HepG2 (cell line): Measurements from ENCODE around the gene IFNLR1. TPM values are rescaled to one million over a fixed set of nuclear protein-coding genes. Genes with fewer than 3 reads are reported as not detected.
A peak's percentile ranks its signal among the peaks of the same experiment; 100 is the strongest.

Source experiments
- ARNT ChIP-seq: fragments of 450-650 bp; IDR thresholded peaks from 2 replicates; pipeline ENCODE4 v1.6.1; 2017
- ERF ChIP-seq: IDR thresholded peaks from 2 replicates; pipeline ENCODE4 v1.6.1; 2018; ENCODE audit warnings: missing biosample characterization, missing genetic modification reagents
- FIP1L1 ChIP-seq: fragments of 200-400 bp; formaldehyde crosslinking; IDR thresholded peaks from 2 replicates; pipeline ENCODE4 v1.6.1; 2018; ENCODE audit warnings: low read depth, mild to moderate bottlenecking, low read length, moderate library complexity, borderline replicate concordance; ENCODE audit not compliant: insufficient read depth
- FOXK1 ChIP-seq: sonication (generic); formaldehyde crosslinking; IDR thresholded peaks from 2 replicates; pipeline ENCODE4 v1.4.0; 2020; ENCODE audit warnings: low read depth, missing genetic modification reagents, borderline replicate concordance
- GTF2F1 ChIP-seq: fragments of 150-350 bp; IDR thresholded peaks from 2 replicates; pipeline ENCODE4 v1.6.1; 2014; ENCODE audit warnings: low read length
- HNF4G ChIP-seq, 2 experiments: sonication (generic) in 1 of 2; formaldehyde crosslinking in 1 of 2; IDR thresholded peaks; 2 replicates each; pipeline versions ENCODE4 v1.4.0 to v1.6.1; 2011 to 2020; ENCODE audit warnings: borderline replicate concordance in 2 of 2, low read depth in 2 of 2, mild to moderate bottlenecking in 2 of 2, low read length in 1 of 2, missing genetic modification reagents in 1 of 2, moderate library complexity in 1 of 2
- MIER3 ChIP-seq: IDR thresholded peaks from 2 replicates; pipeline ENCODE4 v1.6.1; 2016; ENCODE audit warnings: missing compliant biosample characterization, borderline replicate concordance
- NFKB2 ChIP-seq: sonication (generic); formaldehyde crosslinking; IDR thresholded peaks from 2 replicates; pipeline ENCODE4 v1.4.0; 2020; ENCODE audit warnings: missing genetic modification reagents, borderline replicate concordance
- SIX1 ChIP-seq: sonication (generic); formaldehyde crosslinking; IDR thresholded peaks from 2 replicates; pipeline ENCODE4 v1.4.0; 2020; ENCODE audit warnings: missing genetic modification reagents, borderline replicate concordance
- SSRP1 ChIP-seq: IDR thresholded peaks from 2 replicates; pipeline ENCODE4 v1.6.1; 2016; ENCODE audit warnings: control low read depth
- STAG1 ChIP-seq: sonication (generic); formaldehyde crosslinking; IDR thresholded peaks from 2 replicates; pipeline ENCODE4 v1.4.0; 2020; ENCODE audit warnings: missing genetic modification reagents
- ZFP1 ChIP-seq: IDR thresholded peaks from 2 replicates; pipeline ENCODE4 v1.6.1; 2016
- ZFP82 ChIP-seq: sonication (generic); formaldehyde crosslinking; IDR thresholded peaks from 2 replicates; pipeline ENCODE4 v1.5.1; 2020; ENCODE audit warnings: mild to moderate bottlenecking, missing genetic modification reagents, borderline replicate concordance
- ZNF143 ChIP-seq: sonication (generic); formaldehyde crosslinking; IDR thresholded peaks from 2 replicates; pipeline ENCODE4 v1.4.0; 2020; ENCODE audit warnings: missing genetic modification reagents
- ZNF331 ChIP-seq: sonication (generic); formaldehyde crosslinking; IDR thresholded peaks from 2 replicates; pipeline ENCODE4 v1.4.0; 2020; ENCODE audit warnings: missing genetic modification reagents
- ZNF33B ChIP-seq: sonication (generic); formaldehyde crosslinking; IDR thresholded peaks from 2 replicates; pipeline ENCODE4 v1.5.1; 2020; ENCODE audit warnings: mild to moderate bottlenecking, missing genetic modification reagents
- ZNF543 ChIP-seq: sonication (generic); formaldehyde crosslinking; IDR thresholded peaks from 2 replicates; pipeline ENCODE4 v1.4.0; 2020; ENCODE audit warnings: mild to moderate bottlenecking, missing genetic modification reagents
- ZNF780A ChIP-seq: sonication (generic); formaldehyde crosslinking; IDR thresholded peaks from 2 replicates; pipeline ENCODE4 v1.8.0; 2022; ENCODE audit warnings: mild to moderate bottlenecking, missing genetic modification reagents, moderate library complexity
- ZNF883 ChIP-seq: sonication (generic); formaldehyde crosslinking; IDR thresholded peaks from 2 replicates; pipeline ENCODE4 v1.5.1; 2020; ENCODE audit warnings: mild to moderate bottlenecking, missing genetic modification reagents; ENCODE audit errors: not compliant biosample characterization
- polyA plus RNA-seq, 8 experiments: library from polyadenylated mRNA; depleted of rRNA in 3 of 8; stranded (reverse) in 7 of 8; unstranded in 1 of 8; fragments of >200 nt; fragmentation: Illumina TruSeq in 4 of 8; extraction: Trizol in 4 of 8; gene quantifications; 2 replicates each; pipeline versions ENCODE4 v1.2.1 to v1.2.3, GENCODE V29; 2011 to 2016; ENCODE audit warnings: low read depth in 4 of 8, missing spikeins in 1 of 8, mixed read lengths in 1 of 8; ENCODE audit not compliant: insufficient read depth in 1 of 8
- total RNA-seq, 5 experiments: library from RNA; depleted of rRNA; stranded (reverse); fragments of >200 nt; fragmentation: Illumina TruSeq; extraction: Trizol; gene quantifications; 2 replicates each; pipeline ENCODE4 v1.2.3, GENCODE V29; 2016; ENCODE audit warnings: low read depth in 1 of 5
- TF ChIP-seq, protein P1 (sequence below): IDR thresholded peaks from 2 replicates; pipeline ENCODE4 v1.6.1; 2012; ENCODE audit warnings: inconsistent platforms

Gene IFNLR1
- total and polyA plus RNA-seq, 2 of the 13 experiments (the other 11 are each of a cell fraction or from before 2014, with no cell fraction given): 3.8 to 8.5 TPM

DNA sequence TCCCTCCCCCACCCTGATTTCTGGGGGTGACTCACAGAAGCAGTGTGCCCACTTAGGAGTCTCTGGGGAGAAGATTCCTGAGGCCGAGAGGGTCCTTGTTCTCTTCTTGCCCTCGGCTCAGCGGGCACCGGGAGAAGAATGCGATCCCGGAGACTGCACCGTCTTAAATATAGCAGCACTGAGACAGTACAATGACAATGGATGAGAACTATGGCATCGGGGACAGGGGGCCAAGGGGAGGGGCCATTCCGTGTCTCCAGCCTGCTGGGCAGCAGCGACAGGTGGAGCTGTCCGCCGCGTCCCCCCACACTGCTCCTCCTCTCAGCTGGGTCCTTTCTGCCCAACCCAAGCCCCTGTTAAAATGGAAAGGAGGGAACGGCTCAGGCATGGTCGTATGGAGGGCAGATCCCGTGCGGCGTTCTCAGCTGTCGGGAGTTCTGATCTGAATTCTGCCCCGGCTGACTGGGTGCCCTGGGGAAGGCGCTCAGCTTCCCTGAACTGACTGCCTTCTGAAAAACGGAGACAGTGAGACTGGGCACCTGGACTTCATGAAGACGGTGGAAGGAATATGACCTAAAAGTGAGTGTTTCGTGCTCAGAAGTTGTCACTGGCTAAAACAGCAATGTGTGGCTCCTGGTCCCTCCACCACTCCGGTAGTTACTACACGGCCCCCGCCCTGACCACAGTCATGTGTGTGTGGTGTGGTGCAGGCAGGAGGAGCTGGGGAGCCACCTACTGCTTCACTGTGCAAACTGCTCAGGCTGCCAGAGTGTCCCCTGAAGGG lies 74.9 kb downstream of the IFNLR1 start, which contains the start of gene MYOM3 (continued):
- no peak for TF ChIP-seq FOXK1 (CRISPR knock-in tag)
- peak; percentile 74 for TF ChIP-seq ERF (CRISPR knock-in tag)
- TF ChIP-seq ARNT: no peak
- TF ChIP-seq ZNF543 (CRISPR knock-in tag): no peak
- peak; percentile 18 for TF ChIP-seq ZNF883 (CRISPR knock-in tag)
- TF ChIP-seq ZFP1: 0 out of 2 replicates have a peak, but pooled peaks have one; percentile 13
- TF ChIP-seq ZNF780A (CRISPR knock-in tag): no peak
- TF ChIP-seq SIX1: no peak
- TF ChIP-seq HNF4G (IDR thresholded peaks at IDR 0.05; ENCODE audit: borderline replicate concordance, low read depth, low read length): no peak
- peak; percentile 47; the same call in 1 of the 2 replicates for TF ChIP-seq HNF4G (CRISPR knock-in tag; IDR thresholded peaks at IDR 0.05; ENCODE audit: borderline replicate concordance, low read depth)
- TF ChIP-seq ZNF143 (CRISPR knock-in tag): no peak
- TF ChIP-seq SSRP1: 0 out of 2 replicates have a peak, but pooled peaks have one; percentile 63
- TF ChIP-seq GTF2F1: no peak
- no peak for TF ChIP-seq ZFP82 (CRISPR knock-in tag)
- TF ChIP-seq FIP1L1: no peak
- TF ChIP-seq ZNF33B (CRISPR knock-in tag): no peak
- TF ChIP-seq, protein P1, sequence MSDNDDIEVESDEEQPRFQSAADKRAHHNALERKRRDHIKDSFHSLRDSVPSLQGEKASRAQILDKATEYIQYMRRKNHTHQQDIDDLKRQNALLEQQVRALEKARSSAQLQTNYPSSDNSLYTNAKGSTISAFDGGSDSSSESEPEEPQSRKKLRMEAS: peak; percentile 69; the same call in 1 of the 2 replicates
- peak; percentile 79 for TF ChIP-seq STAG1
- TF ChIP-seq ZNF331: peak; percentile 40; the same call in 1 of the 2 replicates
- TF ChIP-seq NFKB2 (CRISPR knock-in tag): peak; percentile 22; the same call in 1 of the 2 replicates
- peak; percentile 53; the same call in 1 of the 2 replicates for TF ChIP-seq MIER3
